ENCODE data around the gene SAT2.
A peak's percentile ranks its signal among the peaks of the same experiment; 100 is the strongest.

- TF ChIP-seq CTCF (conservative IDR thresholded peaks at IDR 0.05; ENCODE audit: low read depth in 2 of 2): no peak
- TF ChIP-seq EZH2phosphoT487 (IDR thresholded peaks at IDR 0.05; ENCODE audit: unreplicated experiment): no peak
- TF ChIP-seq CREB1 (CRISPR knock-in tag; IDR thresholded peaks at IDR 0.05; ENCODE audit: low read depth): no peak
- TF ChIP-seq, protein P1, sequence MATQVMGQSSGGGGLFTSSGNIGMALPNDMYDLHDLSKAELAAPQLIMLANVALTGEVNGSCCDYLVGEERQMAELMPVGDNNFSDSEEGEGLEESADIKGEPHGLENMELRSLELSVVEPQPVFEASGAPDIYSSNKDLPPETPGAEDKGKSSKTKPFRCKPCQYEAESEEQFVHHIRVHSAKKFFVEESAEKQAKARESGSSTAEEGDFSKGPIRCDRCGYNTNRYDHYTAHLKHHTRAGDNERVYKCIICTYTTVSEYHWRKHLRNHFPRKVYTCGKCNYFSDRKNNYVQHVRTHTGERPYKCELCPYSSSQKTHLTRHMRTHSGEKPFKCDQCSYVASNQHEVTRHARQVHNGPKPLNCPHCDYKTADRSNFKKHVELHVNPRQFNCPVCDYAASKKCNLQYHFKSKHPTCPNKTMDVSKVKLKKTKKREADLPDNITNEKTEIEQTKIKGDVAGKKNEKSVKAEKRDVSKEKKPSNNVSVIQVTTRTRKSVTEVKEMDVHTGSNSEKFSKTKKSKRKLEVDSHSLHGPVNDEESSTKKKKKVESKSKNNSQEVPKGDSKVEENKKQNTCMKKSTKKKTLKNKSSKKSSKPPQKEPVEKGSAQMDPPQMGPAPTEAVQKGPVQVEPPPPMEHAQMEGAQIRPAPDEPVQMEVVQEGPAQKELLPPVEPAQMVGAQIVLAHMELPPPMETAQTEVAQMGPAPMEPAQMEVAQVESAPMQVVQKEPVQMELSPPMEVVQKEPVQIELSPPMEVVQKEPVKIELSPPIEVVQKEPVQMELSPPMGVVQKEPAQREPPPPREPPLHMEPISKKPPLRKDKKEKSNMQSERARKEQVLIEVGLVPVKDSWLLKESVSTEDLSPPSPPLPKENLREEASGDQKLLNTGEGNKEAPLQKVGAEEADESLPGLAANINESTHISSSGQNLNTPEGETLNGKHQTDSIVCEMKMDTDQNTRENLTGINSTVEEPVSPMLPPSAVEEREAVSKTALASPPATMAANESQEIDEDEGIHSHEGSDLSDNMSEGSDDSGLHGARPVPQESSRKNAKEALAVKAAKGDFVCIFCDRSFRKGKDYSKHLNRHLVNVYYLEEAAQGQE (IDR thresholded peaks at IDR 0.05; ENCODE audit: unreplicated experiment): no peak
- peak; percentile 42 for TF ChIP-seq EZH2 (IDR thresholded peaks at IDR 0.05; ENCODE audit: low read depth, unreplicated experiment)
- TF ChIP-seq, protein P2, sequence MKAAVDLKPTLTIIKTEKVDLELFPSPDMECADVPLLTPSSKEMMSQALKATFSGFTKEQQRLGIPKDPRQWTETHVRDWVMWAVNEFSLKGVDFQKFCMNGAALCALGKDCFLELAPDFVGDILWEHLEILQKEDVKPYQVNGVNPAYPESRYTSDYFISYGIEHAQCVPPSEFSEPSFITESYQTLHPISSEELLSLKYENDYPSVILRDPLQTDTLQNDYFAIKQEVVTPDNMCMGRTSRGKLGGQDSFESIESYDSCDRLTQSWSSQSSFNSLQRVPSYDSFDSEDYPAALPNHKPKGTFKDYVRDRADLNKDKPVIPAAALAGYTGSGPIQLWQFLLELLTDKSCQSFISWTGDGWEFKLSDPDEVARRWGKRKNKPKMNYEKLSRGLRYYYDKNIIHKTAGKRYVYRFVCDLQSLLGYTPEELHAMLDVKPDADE (IDR thresholded peaks at IDR 0.05): no peak
- no peak for TF ChIP-seq POLR2AphosphoS5 (IDR thresholded peaks at IDR 0.05; ENCODE audit: low read depth)
Measured at GRCh38 chr17:7651097-7651664, 23.6 kb upstream of the SAT2 start.

All from GM23338 (cell line).